Left cardiac atrium (tissue), 4 donors: ENCODE measurements around the gene FOXN1. TPM values are rescaled to one million over a fixed set of nuclear protein-coding genes. Genes with fewer than 3 reads are reported as not detected.
A peak's percentile ranks its signal among the peaks of the same experiment; 100 is the strongest.

ENCODE experiments used
- ATAC-seq, 2 donors: fragments of 200-7000 bp; cut with Tn5 transposase; one replicate each; pipeline ENCODE4 v1.9.1; 2020; ENCODE audit warnings: mild to moderate bottlenecking in 2 of 2, moderate library complexity in 2 of 2
- DNase-seq: peaks from one replicate; pipeline ENCODE4 v3.0.0-alpha.2; 2020
- intact Hi-C, 2 donors: fragments of 100-400 bp; cut with DNase I; formaldehyde crosslinking; loops; one replicate each; pipeline versions ENCODE4 v1.14.1 to v1.15.1; 2022 to 2023
- total RNA-seq, 2 donors: library from RNA; stranded (reverse); fragmentation: NEBNext Ultra II Directional; extraction: Animal tissue kit (Norgen Biotek cat#: 25700); gene quantifications; one replicate each; pipeline ENCODE4 v1.2.1, GENCODE V29; 2021
- donor health status: DM: no; HTN: yes; CAD: no.
- donor health status: DM: no; HTN: yes; CAD: no; lungs with severe emphysema.
- donor health status: DM: yes; HTN: yes; CAD: no.
- donor health status: Dilated cardiomyopathy.

Gene FOXN1
- total RNA-seq, 2 donors from 2014 or later, result not detected

DNA sequence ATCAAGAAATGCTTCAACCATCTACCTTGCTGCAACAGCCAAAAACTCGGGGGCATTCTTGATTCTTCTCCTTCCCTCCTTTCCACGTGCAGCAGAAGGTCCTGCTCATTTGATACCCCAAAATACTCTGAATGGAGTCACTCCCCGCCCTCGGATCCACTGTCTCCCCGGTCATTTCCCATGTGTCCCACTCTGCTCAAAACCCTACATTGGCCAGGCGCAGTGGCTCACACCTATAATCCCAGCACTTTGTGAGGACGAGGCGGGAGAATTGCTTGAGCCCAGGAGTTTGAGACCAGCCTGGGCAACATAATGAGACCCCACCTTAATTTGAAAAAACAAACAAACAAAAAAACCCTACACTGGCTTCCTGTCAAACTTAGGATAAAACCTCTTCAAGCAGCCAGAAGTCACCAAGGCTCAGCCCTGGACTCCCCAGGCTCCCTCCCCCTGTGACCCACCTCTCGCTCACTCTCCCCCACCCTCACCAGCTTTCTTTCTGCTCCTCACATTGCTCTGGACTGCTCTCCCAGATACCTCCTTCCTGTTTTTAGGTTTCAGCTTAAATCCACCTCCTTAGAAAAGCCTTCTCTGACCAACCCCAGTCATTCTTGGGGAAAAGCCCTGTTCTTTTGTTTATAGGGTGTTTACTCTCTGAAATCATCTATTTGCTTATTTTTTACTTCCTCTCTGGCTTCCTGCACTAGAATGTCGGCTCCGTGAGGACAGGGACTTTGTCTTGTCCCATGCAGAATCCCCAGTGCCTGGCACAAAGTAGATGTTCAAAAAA lies 29.9 kb upstream of the FOXN1 start:
- intact Hi-C loops, result no loop called here
- ATAC-seq, result no peak
- no peak for DNase-seq

GRCh38 chr17:28477928-28478327 lies 28.2 kb upstream of the FOXN1 start:
- intact Hi-C loops, result no loop called here

GRCh38 chr17:28478712-28479615 lies 27.2 kb upstream of the FOXN1 start:
- intact Hi-C loops, result no loop called here
- no peak for ATAC-seq
- no peak for DNase-seq

More at GRCh38 chr17:28477928-28478327, 28.2 kb upstream of the FOXN1 start:
- no peak for ATAC-seq
- DNase-seq, result no peak

DNA sequence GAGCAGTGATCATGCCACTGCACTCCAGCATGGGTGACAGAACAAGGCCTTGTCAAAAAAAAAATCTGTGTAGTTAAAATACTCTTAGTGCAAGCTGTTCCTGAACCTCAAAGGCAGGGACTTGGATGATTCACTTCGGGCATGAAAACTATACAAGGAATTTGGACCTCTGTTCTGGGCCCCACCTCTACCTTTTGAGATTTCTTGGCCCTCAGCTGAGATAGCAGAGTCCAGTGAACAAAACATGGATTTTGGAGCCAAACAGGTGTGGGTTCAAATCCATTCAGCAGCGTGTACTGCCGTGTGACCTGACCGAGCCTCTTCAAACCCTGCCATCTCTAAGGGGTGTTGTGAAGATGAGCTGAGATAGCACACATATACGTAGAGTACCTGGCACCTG lies 25.9 kb upstream of the FOXN1 start:
- intact Hi-C loops, result no loop called here
- ATAC-seq, result no peak
- DNase-seq, result no peak

DNA sequence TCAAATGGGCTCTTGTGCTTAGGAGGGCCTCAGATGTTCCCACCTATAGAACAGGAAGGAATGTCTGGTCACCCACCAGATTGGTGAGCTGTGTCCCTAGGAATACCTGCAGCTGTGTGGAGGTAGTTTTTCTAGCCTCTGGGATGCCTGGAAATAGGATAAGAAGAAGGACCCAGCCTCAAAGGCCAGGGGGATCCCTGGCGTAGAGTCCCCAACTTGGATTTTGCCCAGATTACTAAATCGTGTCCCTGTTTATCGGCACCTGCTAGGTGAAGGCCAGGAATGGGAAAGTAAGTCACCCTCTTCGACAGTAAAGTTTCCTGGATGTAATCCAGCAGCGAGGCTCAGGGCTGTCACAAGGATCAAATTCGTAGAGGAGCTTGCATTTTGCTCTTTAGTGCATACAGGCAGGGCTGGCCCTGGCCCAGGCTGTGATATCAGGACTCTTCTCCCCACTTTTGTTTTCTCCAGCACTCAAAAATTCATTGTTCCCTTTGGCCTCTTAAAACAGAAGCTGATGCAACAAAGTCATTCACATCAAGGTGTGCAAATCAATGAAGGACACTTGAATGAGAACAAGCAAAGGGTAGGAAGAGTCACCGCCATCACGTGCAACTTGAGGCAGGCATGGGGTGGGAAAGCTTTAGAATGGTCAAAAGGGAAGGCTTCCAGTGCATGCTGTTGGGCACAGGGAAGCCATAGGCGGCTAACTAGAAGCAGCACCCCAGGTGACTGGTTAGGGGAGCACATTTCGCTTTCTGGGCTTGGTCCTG lies 25.2 kb upstream of the FOXN1 start:
- no peak for ATAC-seq
- intact Hi-C loops, result no loop called here
- DNase-seq, result no peak

DNA sequence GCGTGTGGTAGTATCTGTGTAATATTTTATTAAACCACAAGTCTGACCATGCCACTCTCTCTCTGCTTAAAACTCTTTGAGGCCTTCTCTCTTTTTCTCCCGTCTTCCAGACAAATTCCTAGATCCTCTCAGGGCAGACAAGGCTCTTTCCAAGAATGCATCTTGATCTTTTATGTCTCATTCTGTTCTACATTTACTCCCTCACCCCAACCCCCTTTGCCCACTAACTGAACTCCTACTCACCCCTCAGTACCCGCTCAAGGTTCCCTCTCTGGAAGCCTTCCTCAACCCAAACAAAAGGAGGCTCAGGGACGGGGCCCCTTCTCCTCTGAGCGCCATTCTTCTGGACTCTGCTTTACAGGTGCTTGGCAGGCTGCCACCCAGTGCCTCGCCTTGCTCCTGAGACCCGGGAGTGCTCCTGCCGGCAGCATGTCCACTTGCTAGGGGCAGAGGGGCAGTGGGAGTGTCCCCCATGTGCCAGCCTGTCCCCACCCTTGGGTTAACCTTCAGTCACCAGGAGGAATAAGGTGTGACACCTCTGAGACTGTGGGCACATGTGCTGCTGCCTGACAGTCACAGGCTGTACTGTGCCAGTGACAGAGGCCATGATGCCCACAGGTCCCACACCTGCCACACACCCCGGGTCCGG lies 23.5 kb upstream of the FOXN1 start:
- intact Hi-C loops, result no loop called here
- ATAC-seq, result no peak
- DNase-seq, result no peak

DNA sequence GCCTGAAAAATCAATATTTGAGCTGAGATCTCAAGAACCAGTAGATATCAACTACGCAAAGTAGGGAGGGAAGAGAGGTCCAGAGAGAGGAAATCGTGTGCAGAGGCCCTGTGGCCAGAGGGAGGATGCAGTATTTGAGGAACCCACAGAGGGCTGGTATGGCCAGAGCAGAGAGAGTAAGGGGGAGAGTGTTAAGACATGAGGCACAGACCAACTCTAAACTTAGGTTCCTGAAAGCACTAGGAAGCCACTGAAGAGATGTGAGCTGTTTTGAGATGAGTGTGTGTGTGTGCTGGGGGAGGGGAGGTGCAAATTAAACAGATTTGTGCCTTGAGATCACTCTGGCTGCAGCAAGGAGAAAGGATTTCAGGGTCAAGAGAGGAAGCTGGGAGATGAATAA lies 21.9 kb upstream of the FOXN1 start:
- intact Hi-C loops, result no loop called here
- ATAC-seq, result no peak
- DNase-seq, result no peak

DNA sequence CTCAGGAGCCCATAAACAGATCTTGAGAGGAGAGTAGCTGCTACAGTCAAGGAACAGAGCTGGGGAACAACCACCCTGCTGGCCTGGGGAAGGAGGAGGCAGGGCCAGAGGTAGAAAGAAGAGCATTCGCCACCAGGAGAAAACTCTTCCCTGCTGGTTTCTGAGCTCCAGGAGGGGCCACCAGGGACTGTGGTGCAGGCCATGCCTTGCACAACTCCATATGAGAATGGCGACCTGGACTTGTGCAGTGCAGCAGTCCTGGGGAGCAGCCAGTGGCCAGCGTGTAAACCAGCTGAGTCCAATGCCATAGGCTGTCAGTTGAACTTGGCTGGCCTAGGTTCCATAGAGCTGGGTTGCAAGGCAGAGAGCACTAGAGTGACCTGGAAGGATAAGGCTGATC lies 21.1 kb upstream of the FOXN1 start:
- DNase-seq (no peak), ATAC-seq (no peak)
- intact Hi-C loops, result no loop called here

DNA sequence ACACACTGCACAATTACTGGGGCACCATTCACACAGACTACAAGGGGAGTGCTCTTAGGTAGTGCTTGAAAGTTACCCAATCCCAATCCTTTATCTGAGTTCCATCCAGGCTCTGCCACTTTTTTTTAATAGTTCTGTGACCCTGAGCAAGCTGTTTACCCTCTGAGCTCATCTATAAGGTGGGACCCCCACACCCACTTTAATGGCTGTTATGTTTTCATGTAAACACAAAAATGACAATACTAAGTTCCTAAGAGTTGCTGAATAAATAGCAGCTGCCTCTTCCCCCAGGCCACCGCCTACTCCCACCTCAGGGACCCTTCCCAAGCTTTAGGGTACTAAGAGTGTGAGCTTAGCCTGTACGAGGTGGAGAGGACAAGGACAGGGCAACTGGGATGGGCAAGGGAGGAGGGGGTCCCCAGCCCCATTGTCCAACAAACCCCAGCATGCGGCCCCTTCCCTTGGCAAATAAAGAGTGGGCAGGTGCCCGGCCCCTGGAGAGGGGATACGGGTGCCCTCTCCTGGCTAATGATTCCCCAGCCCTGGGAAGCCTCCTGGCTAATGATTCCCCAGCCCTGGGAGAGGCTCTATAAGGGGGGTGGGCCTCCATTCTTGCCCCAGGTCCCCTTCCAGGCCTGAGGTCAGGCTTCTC lies 18.1 kb upstream of the FOXN1 start:
- DNase-seq (no peak), ATAC-seq (no peak)
- intact Hi-C loops, result no loop called here

GRCh38 chr17:28488533-28489276 lies 17.4 kb upstream of the FOXN1 start:
- intact Hi-C loops, result no loop called here
- DNase-seq, result no peak
- ATAC-seq, result no peak

DNA sequence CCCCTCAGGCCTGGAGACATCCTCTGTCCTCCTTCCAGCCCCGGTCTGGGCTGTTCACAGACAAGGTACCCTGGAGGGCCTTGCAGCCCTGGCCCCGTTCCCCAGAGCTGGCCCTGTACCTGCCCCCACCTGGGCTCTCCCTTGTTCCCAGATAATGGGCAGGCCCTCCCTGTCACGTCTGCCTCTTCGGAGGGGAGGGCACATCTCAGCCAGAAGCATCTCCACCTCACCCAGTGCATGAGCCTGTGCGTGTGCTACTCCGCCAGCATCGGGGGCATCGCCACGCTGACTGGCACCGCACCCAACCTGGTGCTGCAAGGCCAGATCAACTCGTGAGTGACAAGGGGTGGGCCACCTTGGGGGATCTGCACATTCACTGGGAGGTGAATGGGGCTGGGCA lies 14.9 kb upstream of the FOXN1 start:
- no peak for ATAC-seq
- DNase-seq, result no peak
- intact Hi-C loops, result loop anchor here in 1 of 2 donors (5.0 kb wide), 1 partner anchor 51 kb away; no protein-coding TSS in a partner anchor

DNA sequence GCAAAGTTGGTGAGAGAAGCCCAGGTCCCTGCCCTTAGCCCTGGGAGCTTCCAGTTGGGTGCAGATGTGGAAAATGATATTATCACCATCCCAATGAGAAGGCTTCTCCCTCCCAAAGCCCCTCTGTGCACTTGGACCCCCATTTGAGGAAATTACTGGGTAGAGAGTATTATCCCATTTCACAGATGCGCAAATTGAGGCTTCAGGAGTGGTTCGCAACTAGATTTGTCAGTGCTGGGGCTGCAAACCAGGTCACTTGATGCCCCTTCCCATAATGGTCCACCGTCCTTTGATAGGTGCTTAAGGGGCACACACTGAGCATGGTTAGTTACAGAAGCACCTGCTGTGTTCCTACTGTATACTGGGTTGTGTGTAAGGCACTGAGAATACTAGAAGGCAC lies 14.3 kb upstream of the FOXN1 start:
- intact Hi-C loops, result loop anchor here in 1 of 2 donors (5.0 kb wide), 1 partner anchor 50 kb away; no protein-coding TSS in a partner anchor
- ATAC-seq (no peak), DNase-seq (no peak)

DNA sequence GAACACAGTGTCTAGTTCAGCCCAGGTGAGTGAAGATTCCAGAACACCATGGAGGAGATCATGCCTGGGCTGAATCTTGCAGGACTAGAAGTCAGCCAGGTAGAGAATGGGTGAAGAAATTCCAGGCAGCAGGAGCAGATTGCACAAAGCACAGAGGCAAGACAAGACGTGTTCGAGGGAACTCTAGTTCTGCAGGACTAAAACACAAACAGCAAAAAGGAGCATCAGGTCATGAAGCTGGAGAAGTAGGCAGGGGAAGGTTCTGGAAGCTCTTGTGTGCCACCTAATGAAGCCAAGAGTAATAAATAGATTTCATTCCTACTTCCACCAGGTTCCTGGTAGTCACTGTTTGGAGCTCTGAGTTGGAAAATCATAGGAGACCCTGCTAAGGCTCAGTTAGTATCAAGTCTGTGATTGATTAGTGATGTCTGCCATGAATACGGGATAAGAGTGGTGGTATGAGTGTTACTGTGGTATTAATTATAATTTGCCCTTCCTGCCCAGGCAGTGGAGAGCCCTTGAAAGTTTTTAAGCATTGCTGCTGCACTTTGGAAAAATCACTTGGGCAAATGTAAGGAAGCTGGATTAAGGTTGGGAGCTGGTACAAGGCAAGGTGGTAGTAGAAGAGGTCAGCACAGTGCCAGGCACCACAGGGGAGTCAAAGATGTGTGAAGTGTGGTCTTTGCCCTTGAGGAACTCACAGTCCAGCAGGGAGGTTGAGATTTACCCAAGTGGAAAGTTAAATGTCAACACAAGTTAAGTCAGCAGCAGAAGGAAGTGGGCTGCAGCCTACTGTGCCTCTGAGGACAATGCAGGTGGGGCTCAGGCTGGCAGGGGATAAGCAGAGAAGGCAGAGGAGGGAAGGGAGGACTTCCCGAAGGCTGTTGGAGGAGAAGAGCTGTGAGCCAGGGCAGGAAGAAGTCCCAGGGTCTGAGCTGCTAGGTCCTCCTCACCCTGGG lies 13.5 kb upstream of the FOXN1 start:
- DNase-seq (no peak), ATAC-seq (no peak)
- intact Hi-C loops, result loop anchor here in 1 of 2 donors (5.0 kb wide), 1 partner anchor 50 kb away; no protein-coding TSS in a partner anchor

DNA sequence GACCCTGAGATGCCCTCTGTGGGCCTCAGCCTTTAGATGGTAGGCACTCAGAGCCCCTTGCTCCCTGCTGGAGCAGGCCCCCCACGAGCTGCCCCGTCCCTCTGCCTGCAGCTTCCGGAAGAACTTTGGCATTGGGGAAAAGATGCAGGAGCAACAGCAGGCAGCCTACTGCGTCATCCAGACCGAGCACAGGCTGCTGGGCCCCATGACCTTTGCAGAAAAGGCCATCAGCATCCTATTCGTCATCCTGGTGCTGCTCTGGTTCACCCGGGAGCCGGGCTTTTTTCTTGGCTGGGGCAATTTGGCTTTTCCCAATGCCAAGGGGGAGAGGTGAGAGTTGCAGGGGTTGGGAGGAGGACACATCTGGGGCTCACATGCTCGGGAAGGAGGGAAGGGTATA lies 12.7 kb upstream of the FOXN1 start:
- no peak for ATAC-seq
- intact Hi-C loops, result loop anchor here in 1 of 2 donors (5.0 kb wide), 1 partner anchor 49 kb away; no protein-coding TSS in a partner anchor
- no peak for DNase-seq

DNA sequence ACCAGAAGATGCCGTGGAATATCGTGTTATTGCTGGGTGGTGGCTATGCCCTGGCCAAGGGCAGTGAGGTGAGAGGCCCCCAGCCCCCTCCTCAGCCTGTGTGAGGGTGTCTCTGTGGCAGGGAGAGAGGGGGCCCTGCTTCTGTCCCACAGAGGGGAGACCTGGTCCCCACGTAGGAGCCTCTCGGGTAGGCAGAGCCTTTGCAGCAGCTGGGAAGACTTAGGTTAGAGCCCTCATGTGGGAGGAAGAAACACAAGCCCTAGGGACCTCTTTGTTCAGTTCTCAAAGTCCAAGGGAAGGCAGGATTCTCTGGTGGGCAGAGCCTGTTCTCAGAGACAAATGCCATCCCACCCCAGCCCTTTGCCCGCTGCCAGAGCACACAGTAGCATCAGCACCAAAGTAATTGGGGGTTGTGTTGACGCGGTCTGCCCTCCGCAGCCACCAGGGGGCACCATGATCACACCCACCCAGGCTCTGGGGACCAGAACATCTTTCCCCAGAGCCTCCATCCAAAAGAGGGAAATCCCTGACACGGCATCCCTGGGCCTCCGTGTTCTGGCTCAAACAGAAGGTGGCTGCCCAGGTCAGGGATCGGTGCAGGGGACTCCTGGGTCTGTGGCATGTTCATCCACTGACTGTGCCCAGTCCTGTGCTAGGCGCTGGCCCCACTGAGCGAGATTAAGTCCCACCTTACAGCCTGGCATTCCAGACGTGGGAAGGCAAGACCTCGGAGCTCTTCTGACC lies 11.5 kb upstream of the FOXN1 start:
- DNase-seq, result peak; percentile 66
- ATAC-seq, result peak; percentile 68 to 77
- intact Hi-C loops, result loop anchor here (2.0 to 5.0 kb wide), 3 partner anchors 48 to 118 kb away; partner anchors contain the start of gene RSKR (in 1 of the 2)

DNA sequence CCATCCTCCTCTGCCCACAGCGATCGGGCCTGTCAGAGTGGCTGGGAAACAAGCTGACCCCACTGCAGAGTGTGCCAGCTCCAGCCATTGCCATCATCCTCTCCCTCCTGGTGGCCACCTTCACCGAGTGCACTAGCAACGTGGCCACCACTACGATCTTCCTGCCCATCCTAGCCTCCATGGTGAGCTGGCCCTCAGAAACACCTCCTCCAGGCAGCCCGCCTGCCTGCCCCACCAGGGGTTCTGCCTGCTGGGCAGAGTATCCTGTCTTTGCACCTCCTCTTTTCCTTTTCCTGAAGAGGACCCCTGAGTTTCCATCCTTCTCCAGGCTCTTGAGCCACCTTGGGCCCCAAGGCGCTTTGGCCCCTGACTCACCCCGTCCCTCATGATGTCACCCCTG lies 10.5 kb upstream of the FOXN1 start:
- intact Hi-C loops, result loop anchor here (2.0 to 5.0 kb wide), 2 partner anchors 117 kb away; partner anchors contain the start of gene RSKR (in 1 of the 2)
- ATAC-seq (no peak), DNase-seq (no peak)
